Smooth muscle cell (in vitro differentiated cells): ENCODE data around the gene NARS2. TPM values are rescaled to one million over a fixed set of nuclear protein-coding genes. Genes with fewer than 3 reads are reported as not detected.

Experiments used
- DNase-seq: peaks from one replicate; lab custom pipeline; 2025; ENCODE audit not compliant: unreplicated experiment; lab: John Stamatoyannopoulos, UW
- H2AFZ ChIP-seq: fragments of 200-600 bp; sonication (generic); 2 replicates; pipeline ENCODE4 v1.6.0; 2016; ENCODE audit warnings: antibody characterized with exemption, low read depth, mild to moderate bottlenecking
- H3F3A ChIP-seq: fragments of 200-600 bp; sonication (generic); 2 replicates; pipeline ENCODE4 v1.6.0; 2017; ENCODE audit warnings: antibody characterized with exemption, low read depth
- H3K27ac ChIP-seq: fragments of 200-600 bp; sonication (generic); 2 replicates; pipeline ENCODE4 v1.5.1; 2016; ENCODE audit warnings: low read depth, mild to moderate bottlenecking
- H3K27me3 ChIP-seq: fragments of 200-600 bp; sonication (generic); 2 replicates; pipeline ENCODE4 v1.6.1; 2016; ENCODE audit warnings: low read depth, mild to moderate bottlenecking
- H3K36me3 ChIP-seq: fragments of 200-600 bp; sonication (generic); 2 replicates; pipeline ENCODE4 v1.5.1; 2016; ENCODE audit warnings: low read depth
- H3K4me1 ChIP-seq: fragments of 200-600 bp; sonication (generic); 2 replicates; pipeline ENCODE4 v1.5.1; 2016; ENCODE audit warnings: low read depth
- H3K4me2 ChIP-seq: fragments of 200-600 bp; sonication (generic); 2 replicates; pipeline ENCODE4 v1.6.0; 2016; ENCODE audit warnings: mild to moderate bottlenecking
- H3K4me3 ChIP-seq: fragments of 200-600 bp; sonication (generic); 2 replicates; pipeline ENCODE4 v1.5.1; 2016; ENCODE audit warnings: mild to moderate bottlenecking
- H3K79me2 ChIP-seq: fragments of 200-600 bp; sonication (generic); 2 replicates; pipeline ENCODE4 v1.6.0; 2016; ENCODE audit warnings: low read depth, mild to moderate bottlenecking
- H3K9ac ChIP-seq: fragments of 200-600 bp; sonication (generic); 2 replicates; pipeline ENCODE4 v1.6.0; 2016; ENCODE audit warnings: low read depth
- H3K9me3 ChIP-seq: fragments of 200-600 bp; sonication (generic); replicated peaks from 2 replicates; pipeline ENCODE4 v1.5.1; 2016; ENCODE audit warnings: low read depth
- H4K20me1 ChIP-seq: fragments of 200-600 bp; sonication (generic); 2 replicates; pipeline ENCODE4 v1.6.0; 2016; ENCODE audit warnings: low read depth
- CTCF ChIP-seq: fragments of 200-600 bp; sonication (generic); IDR thresholded peaks from 2 replicates; pipeline ENCODE4 v1.5.1; 2017; ENCODE audit warnings: borderline replicate concordance, mild to moderate bottlenecking, antibody characterized with exemption; ENCODE audit not compliant: insufficient read depth, poor library complexity, severe bottlenecking
- WGBS: methylation state at CpG from one replicate; pipeline ENCODE4 v1.1.7; 2016; ENCODE audit warnings: low lambda C conversion rate; 5-methylcytosine and 5-hydroxymethylcytosine counted together
- polyA plus RNA-seq: library from polyadenylated mRNA; unstranded; fragments of >200 nt; fragmentation: Nextera tagmentation; extraction: Ambion mirVana; gene quantifications from 2 replicates; pipeline ENCODE4 v1.2.1, GENCODE V29; 2016
- total RNA-seq: library from RNA; depleted of rRNA; stranded (reverse); fragments of >200 nt; gene quantifications from 2 replicates; pipeline ENCODE4 v1.2.3, GENCODE V29; 2014

NARS2 gene
- total and polyA plus RNA-seq, 2 experiments from 2014 or later = 12.2 to 17.4 TPM

DNA sequence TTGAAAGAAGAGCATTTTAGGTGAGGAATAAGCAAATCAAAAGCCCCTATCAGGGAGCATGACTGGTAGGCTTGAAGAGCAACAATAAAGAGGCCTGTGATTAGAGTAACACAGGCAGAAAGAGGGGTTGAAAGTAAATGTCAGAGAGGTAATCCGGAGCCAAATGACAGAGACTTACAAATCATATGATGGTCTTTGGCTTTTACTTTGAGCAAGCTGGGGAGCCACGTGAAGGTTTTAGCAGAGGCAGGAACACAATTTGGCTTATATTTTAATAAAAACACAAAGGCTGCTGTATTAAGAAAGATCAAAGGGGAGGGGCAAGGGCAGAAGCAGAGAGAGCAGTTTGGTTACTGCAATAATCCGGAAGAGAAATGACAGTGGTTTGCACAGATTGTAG is 12.8 kb upstream of the NARS2 start:
- TF ChIP-seq CTCF = no peak
- H3K27ac ChIP-seq = no peak overlapping the region
- no peak overlapping the region for H2AFZ ChIP-seq
- H3K9me3 ChIP-seq = peaks cover 12% of the 10 kb centered on the region
- H3K4me1 ChIP-seq = no peaks in the 10 kb centered on the region
- H3K27me3 ChIP-seq = no peaks in the 10 kb centered on the region
- no peak for DNase-seq
- H3K4me2 ChIP-seq = no peak overlapping the region
- H3K36me3 ChIP-seq = no peaks in the 10 kb centered on the region
- H3K79me2 ChIP-seq = no peaks in the 10 kb centered on the region
- 87% methylated on average over 3 of the region's 3 CpGs for WGBS
- H3F3A ChIP-seq = no peaks in the 10 kb centered on the region
- H3K9ac ChIP-seq = no peak overlapping the region
- no peaks in the 10 kb centered on the region for H4K20me1 ChIP-seq
- no peak overlapping the region for H3K4me3 ChIP-seq

- Histone ChIP-seq H3K4me3 (no peak overlapping the region), H3K27me3 (no peaks in the 10 kb centered on the region), H4K20me1 (no peaks in the 10 kb centered on the region), H2AFZ (no peak overlapping the region), H3K9ac (no peak overlapping the region), H3K4me2 (no peak overlapping the region), H3K27ac (no peak overlapping the region), H3K79me2 (no peaks in the 10 kb centered on the region), H3K9me3 (peaks cover 12% of the 10 kb centered on the region), H3K36me3 (no peaks in the 10 kb centered on the region), H3F3A (no peaks in the 10 kb centered on the region), H3K4me1 (no peaks in the 10 kb centered on the region)
- WGBS = 100% methylated on average over 1 of the region's 1 CpG
- TF ChIP-seq CTCF = peak; percentile 55
- no peak for DNase-seq
Measured at GRCh38 chr11:78586452-78587046, 11.9 kb upstream of the NARS2 start.

DNA sequence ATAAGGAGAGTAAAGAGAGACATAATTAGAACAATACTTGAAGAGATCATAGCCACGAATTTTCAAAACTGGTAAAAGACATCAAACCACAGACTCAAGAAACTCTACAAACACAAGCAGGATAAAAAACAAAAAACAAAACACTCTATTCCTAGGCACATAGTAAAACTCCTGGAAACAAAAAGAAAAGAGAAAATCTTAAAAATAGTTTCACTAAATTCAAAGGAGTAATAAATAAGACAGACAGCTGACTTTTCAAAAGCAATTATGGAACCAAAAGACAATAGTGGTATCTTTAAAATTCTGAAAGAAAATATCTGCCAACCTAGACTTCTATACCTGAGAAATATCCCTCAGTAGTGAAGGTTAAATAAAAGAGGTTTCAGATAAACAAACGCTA is 9.2 kb upstream of the NARS2 start:
- H3K27me3 ChIP-seq = no peaks in the 10 kb centered on the region
- H3K27ac ChIP-seq = no peak overlapping the region
- H3F3A ChIP-seq = no peaks in the 10 kb centered on the region
- DNase-seq = no peak
- no peaks in the 10 kb centered on the region for H4K20me1 ChIP-seq
- H3K4me1 ChIP-seq = no peaks in the 10 kb centered on the region
- no peak overlapping the region for H3K4me2 ChIP-seq
- H3K79me2 ChIP-seq = no peaks in the 10 kb centered on the region
- WGBS = 93% methylated on average over 2 of the region's 2 CpGs
- TF ChIP-seq CTCF = no peak
- peaks cover 12% of the 10 kb centered on the region for H3K9me3 ChIP-seq
- H3K4me3 ChIP-seq = no peak overlapping the region
- H3K9ac ChIP-seq = no peak overlapping the region
- H2AFZ ChIP-seq = no peak overlapping the region
- no peaks in the 10 kb centered on the region for H3K36me3 ChIP-seq

- TF ChIP-seq CTCF = no peak
Measured at GRCh38 chr11:78577495-78577894, 2.8 kb upstream of the NARS2 start.

More at GRCh38 chr11:78577495-78577894, 2.8 kb upstream of the NARS2 start:
- Histone ChIP-seq H3K4me1 (peaks cover 16% of the 10 kb centered on the region), H2AFZ (no peak overlapping the region), H3K4me3 (no peak overlapping the region), H3K9me3 (no peaks in the 10 kb centered on the region), H3F3A (no peaks in the 10 kb centered on the region), H3K27me3 (no peaks in the 10 kb centered on the region), H3K79me2 (peaks cover 9% of the 10 kb centered on the region), H3K27ac (no peak overlapping the region), H3K36me3 (no peaks in the 10 kb centered on the region), H3K9ac (no peak overlapping the region), H4K20me1 (no peaks in the 10 kb centered on the region), H3K4me2 (no peak overlapping the region)
- 87% methylated on average over 4 of the region's 4 CpGs for WGBS
- DNase-seq = no peak
